ENCODE measurements around the gene RAB40B.
A peak's percentile ranks its signal among the peaks of the same experiment; 100 is the strongest.

The RAB40B gene

GRCh38 chr17:82740906-82741759, 42.6 kb upstream of the RAB40B start:
- H3K36me3 ChIP-seq (ENCODE audit: control insufficient read depth, insufficient read depth, low read length) = no peaks in the 10 kb centered on the region
- no peak overlapping the region for H3K4me2 ChIP-seq (ENCODE audit: low read length)
- no peak overlapping the region for H3K4me3 ChIP-seq (ENCODE audit: low read depth, low read length)
- H3K4me1 ChIP-seq = peaks cover 2% of the 10 kb centered on the region
- H3K27ac ChIP-seq = no peak overlapping the region
- H3K79me2 ChIP-seq = peaks cover 3% of the 10 kb centered on the region
- H2AFZ ChIP-seq = no peak overlapping the region
- TF ChIP-seq, protein P1, sequence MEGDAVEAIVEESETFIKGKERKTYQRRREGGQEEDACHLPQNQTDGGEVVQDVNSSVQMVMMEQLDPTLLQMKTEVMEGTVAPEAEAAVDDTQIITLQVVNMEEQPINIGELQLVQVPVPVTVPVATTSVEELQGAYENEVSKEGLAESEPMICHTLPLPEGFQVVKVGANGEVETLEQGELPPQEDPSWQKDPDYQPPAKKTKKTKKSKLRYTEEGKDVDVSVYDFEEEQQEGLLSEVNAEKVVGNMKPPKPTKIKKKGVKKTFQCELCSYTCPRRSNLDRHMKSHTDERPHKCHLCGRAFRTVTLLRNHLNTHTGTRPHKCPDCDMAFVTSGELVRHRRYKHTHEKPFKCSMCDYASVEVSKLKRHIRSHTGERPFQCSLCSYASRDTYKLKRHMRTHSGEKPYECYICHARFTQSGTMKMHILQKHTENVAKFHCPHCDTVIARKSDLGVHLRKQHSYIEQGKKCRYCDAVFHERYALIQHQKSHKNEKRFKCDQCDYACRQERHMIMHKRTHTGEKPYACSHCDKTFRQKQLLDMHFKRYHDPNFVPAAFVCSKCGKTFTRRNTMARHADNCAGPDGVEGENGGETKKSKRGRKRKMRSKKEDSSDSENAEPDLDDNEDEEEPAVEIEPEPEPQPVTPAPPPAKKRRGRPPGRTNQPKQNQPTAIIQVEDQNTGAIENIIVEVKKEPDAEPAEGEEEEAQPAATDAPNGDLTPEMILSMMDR (IDR thresholded peaks at IDR 0.05) = no peak
- H3K27me3 ChIP-seq (ENCODE audit: control insufficient read depth, insufficient read depth, low read length) = no peaks in the 10 kb centered on the region
- H3K9ac ChIP-seq = no peak overlapping the region
- no peaks in the 10 kb centered on the region for H3K9me3 ChIP-seq (ENCODE audit: control insufficient read depth, low read length)

- H3K36me3 ChIP-seq (ENCODE audit: control insufficient read depth, insufficient read depth, low read length) = no peaks in the 10 kb centered on the region
- H3K4me1 ChIP-seq = peaks cover 4% of the 10 kb centered on the region
- peaks cover 8% of the 10 kb centered on the region for H3K79me2 ChIP-seq
- no peak overlapping the region for H3K4me2 ChIP-seq (ENCODE audit: low read length)
- H3K9ac ChIP-seq = no peak overlapping the region
- no peak overlapping the region for H3K4me3 ChIP-seq (ENCODE audit: low read depth, low read length)
- H3K9me3 ChIP-seq (ENCODE audit: control insufficient read depth, low read length) = no peaks in the 10 kb centered on the region
- TF ChIP-seq, protein P1 (IDR thresholded peaks at IDR 0.05) = no peak
- no peak overlapping the region for H3K27ac ChIP-seq
- no peak overlapping the region for H2AFZ ChIP-seq
- no peaks in the 10 kb centered on the region for H3K27me3 ChIP-seq (ENCODE audit: control insufficient read depth, insufficient read depth, low read length)
Measured at GRCh38 chr17:82737967-82738877, 39.7 kb upstream of the RAB40B start.

GRCh38 chr17:82736511-82737185, 38.1 kb upstream of the RAB40B start:
- Histone ChIP-seq H3K9me3 (ENCODE audit: control insufficient read depth, low read length) (no peaks in the 10 kb centered on the region), H2AFZ (no peak overlapping the region), H3K9ac (no peak overlapping the region), H3K4me2 (ENCODE audit: low read length) (peak overlapping the region; percentile 82), H3K4me1 (peaks cover 4% of the 10 kb centered on the region), H3K4me3 (ENCODE audit: low read depth, low read length) (peak overlapping the region; percentile 59), H3K36me3 (ENCODE audit: control insufficient read depth, insufficient read depth, low read length) (no peaks in the 10 kb centered on the region), H3K79me2 (peaks cover 8% of the 10 kb centered on the region), H3K27ac (no peak overlapping the region), H3K27me3 (ENCODE audit: control insufficient read depth, insufficient read depth, low read length) (no peaks in the 10 kb centered on the region)
- TF ChIP-seq, protein P1 (IDR thresholded peaks at IDR 0.05) = no peak

DNA sequence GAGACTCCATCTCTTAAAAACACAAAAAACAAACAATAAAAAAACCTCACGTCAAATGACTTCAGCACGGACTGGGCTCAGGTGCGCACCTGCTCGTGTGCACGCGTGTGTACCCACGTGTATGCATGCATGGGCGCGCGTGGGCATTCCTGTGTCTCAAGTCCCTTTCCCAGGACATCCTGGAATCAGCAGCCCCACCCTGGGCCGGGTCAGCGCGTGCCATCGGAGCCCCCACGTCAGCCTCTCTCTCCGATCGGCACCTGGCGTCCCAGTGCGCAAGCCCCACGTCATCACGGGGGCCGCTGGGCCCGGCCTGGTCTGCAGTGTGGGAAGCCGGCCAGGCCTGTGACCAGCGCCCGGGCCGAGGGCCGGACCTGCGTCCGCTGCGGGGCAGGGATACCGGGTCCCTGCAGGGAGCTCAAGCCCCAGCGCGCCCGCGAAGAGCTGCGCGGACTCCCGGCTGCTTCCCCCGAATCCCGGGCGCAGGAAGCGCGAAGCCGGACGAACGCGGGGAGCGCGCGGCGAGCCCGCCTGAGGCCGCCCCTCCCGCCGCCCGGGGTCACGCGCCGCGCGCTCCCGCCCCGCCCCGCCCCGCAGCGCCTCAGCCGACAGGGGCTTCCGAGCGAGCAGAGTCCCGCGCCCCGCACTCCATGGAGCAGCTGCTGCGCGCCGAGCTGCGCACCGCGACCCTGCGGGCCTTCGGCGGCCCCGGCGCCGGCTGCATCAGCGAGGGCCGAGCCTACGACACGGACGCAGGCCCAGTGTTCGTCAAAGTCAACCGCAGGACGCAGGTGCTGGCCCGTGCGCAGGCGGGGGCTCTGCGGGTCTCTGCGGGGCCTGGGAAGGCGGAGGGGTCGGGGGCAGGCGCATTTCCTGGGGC, 36.7 kb upstream of the RAB40B start, which contains the start of gene FN3K:
Gene FN3K (plus strand): TSS at position 629 of the 880 bp plus-strand sequence. CDS start 22 bp downstream, at position 651.
- peaks cover 8% of the 10 kb centered on the region for H3K79me2 ChIP-seq
- no peaks in the 10 kb centered on the region for H3K36me3 ChIP-seq (ENCODE audit: control insufficient read depth, insufficient read depth, low read length)
- H2AFZ ChIP-seq = peak within 1 kb of the TSS; percentile 76
- TF ChIP-seq, protein P1 (IDR thresholded peaks at IDR 0.05) = no peak
- H3K4me1 ChIP-seq = peaks cover 4% of the 10 kb centered on the region
- peak within 1 kb of the TSS; percentile 61 for H3K9ac ChIP-seq
- no peaks in the 10 kb centered on the region for H3K9me3 ChIP-seq (ENCODE audit: control insufficient read depth, low read length)
- H3K27ac ChIP-seq = peak within 1 kb of the TSS; percentile 57
- peak within 1 kb of the TSS; percentile 82 for H3K4me2 ChIP-seq (ENCODE audit: low read length)
- H3K4me3 ChIP-seq (ENCODE audit: low read depth, low read length) = peak within 1 kb of the TSS; percentile 59
- H3K27me3 ChIP-seq (ENCODE audit: control insufficient read depth, insufficient read depth, low read length) = no peaks in the 10 kb centered on the region
